GM12872 (cell line): ENCODE data around the gene OR4E2.

ENCODE experiments used
- CTCF ChIP-seq: IDR thresholded peaks from 3 replicates; pipeline ENCODE4 v1.5.1; 2011; ENCODE audit warnings: low read depth, mild to moderate bottlenecking, low read length, moderate library complexity; ENCODE audit not compliant: insufficient read depth

The OR4E2 gene

DNA sequence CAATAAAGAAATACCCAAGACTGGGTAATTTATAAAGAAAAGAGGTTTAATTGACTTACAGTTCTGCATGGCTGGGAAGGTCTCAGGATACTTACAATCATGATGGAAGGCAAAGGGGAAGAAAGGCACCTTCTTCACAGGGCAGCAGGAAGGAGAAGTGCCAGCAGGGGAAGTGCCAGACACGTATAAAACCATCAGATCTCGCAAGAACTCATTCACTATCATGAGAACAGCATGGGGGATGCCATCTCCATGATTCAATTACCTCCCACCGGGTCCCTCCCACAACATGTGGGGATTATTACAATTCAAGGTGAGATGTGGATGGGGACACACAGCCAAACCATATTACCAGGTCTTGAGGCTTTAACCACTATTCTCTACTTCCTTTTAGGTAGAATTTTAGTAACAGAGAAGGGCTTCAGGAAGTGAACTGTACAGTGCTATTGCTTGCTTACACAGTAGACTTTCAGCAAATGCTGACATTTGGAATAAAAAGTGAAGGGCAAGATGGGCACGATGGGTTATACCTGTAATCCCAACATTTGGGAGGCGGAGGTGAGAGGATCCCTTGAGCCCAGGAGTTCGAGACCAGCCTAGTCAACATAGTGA lies 60.8 kb downstream of the OR4E2 start:
- no peak for TF ChIP-seq CTCF
